ENCODE measurements around the gene ZDHHC14.

DNA sequence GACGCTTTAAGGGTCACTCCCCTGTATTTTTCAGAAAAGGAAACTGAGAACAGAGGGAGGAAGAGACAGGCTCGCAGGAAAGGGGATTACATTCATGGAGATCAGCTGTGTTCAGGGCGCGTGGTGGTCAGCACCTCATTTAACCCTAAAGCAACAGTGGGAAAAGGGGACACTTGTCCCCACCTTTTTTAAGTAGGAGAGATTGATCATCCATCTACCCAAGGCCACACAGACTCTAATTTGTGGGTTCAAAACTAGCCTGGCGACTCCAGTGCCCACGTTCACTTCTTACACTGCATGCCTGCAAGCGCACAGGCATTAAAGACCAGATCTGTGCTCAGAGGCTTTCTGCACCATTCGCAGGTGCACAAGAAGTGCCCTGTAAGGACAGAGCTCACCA lies 274.1 kb downstream of the ZDHHC14 start:
- TF ChIP-seq, protein P1, sequence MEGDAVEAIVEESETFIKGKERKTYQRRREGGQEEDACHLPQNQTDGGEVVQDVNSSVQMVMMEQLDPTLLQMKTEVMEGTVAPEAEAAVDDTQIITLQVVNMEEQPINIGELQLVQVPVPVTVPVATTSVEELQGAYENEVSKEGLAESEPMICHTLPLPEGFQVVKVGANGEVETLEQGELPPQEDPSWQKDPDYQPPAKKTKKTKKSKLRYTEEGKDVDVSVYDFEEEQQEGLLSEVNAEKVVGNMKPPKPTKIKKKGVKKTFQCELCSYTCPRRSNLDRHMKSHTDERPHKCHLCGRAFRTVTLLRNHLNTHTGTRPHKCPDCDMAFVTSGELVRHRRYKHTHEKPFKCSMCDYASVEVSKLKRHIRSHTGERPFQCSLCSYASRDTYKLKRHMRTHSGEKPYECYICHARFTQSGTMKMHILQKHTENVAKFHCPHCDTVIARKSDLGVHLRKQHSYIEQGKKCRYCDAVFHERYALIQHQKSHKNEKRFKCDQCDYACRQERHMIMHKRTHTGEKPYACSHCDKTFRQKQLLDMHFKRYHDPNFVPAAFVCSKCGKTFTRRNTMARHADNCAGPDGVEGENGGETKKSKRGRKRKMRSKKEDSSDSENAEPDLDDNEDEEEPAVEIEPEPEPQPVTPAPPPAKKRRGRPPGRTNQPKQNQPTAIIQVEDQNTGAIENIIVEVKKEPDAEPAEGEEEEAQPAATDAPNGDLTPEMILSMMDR (IDR thresholded peaks at IDR 0.05) = no peak
- TF ChIP-seq POLR2AphosphoS5 (IDR thresholded peaks at IDR 0.05; ENCODE audit: insufficient read depth in 1 of 2, low read depth in 1 of 2) (no peak), POLR2A (IDR thresholded peaks at IDR 0.05) (no peak)

Data from vagina (tissue), 2 donors.